PFSK-1 (cell line): Measurements from ENCODE around the gene FAM20C.

Experiments used
- FOXP2 ChIP-seq: optimal IDR thresholded peaks from 2 replicates; pipeline ENCODE3; 2011; ENCODE audit warnings: borderline replicate concordance, control low read depth, inconsistent platforms; ENCODE audit not compliant: insufficient read depth; ENCODE audit errors: extremely low read length, extremely low read depth
- POLR2AphosphoS5 ChIP-seq: IDR thresholded peaks from 2 replicates; pipeline ENCODE4 v1.6.1; 2012; ENCODE audit warnings: low read depth, mild to moderate bottlenecking, control low read depth, low read length, moderate library complexity
- REST ChIP-seq, 2 experiments: IDR thresholded peaks; 2 replicates each; pipeline versions ENCODE4 v1.6.1 to v1.8.0; 2011 to 2012; ENCODE audit warnings: low read depth in 2 of 2, low read length in 2 of 2, control low read depth in 1 of 2, inconsistent platforms in 1 of 2, mild to moderate bottlenecking in 1 of 2, moderate library complexity in 1 of 2; ENCODE audit not compliant: insufficient read depth in 1 of 2
- SIN3A ChIP-seq: IDR thresholded peaks from 2 replicates; pipeline ENCODE4 v1.6.1; 2012; ENCODE audit warnings: mild to moderate bottlenecking, low read length, moderate library complexity, borderline replicate concordance; ENCODE audit not compliant: insufficient read depth
- TAF1 ChIP-seq: IDR thresholded peaks from 2 replicates; pipeline ENCODE4 v1.6.1; 2012; ENCODE audit warnings: low read length, control low read depth, borderline replicate concordance; ENCODE audit not compliant: insufficient read depth

Gene FAM20C

GRCh38 chr7:214410-215212 lies 22.2 kb downstream of the FAM20C start:
- TF ChIP-seq TAF1 (no peak), REST (IDR thresholded peaks at IDR 0.05; ENCODE audit: insufficient read depth in 1 of 2, low read depth in 2 of 2, low read length in 2 of 2) (no peak), SIN3A (no peak), POLR2AphosphoS5 (no peak), FOXP2 (no peak)

- TF ChIP-seq REST (IDR thresholded peaks at IDR 0.05; ENCODE audit: insufficient read depth in 1 of 2, low read depth in 2 of 2, low read length in 2 of 2): no peak
- TF ChIP-seq TAF1: no peak
- TF ChIP-seq SIN3A: no peak
- no peak for TF ChIP-seq POLR2AphosphoS5
- no peak for TF ChIP-seq FOXP2
Measured at GRCh38 chr7:216360-217300, 24.3 kb downstream of the FAM20C start.

- TF ChIP-seq POLR2AphosphoS5 (no peak), SIN3A (no peak), FOXP2 (no peak)
Measured at GRCh38 chr7:217781-218180, 25.4 kb downstream of the FAM20C start.

GRCh38 chr7:218316-218715 lies 25.9 kb downstream of the FAM20C start:
- TF ChIP-seq FOXP2 (no peak), REST (IDR thresholded peaks at IDR 0.05; ENCODE audit: insufficient read depth in 1 of 2, low read depth in 2 of 2, low read length in 2 of 2) (no peak), SIN3A (no peak), TAF1 (no peak), POLR2AphosphoS5 (no peak)

- TF ChIP-seq SIN3A (no peak), FOXP2 (no peak), TAF1 (no peak), REST (IDR thresholded peaks at IDR 0.05; ENCODE audit: insufficient read depth in 1 of 2, low read depth in 2 of 2, low read length in 2 of 2) (no peak), POLR2AphosphoS5 (no peak)
Measured at GRCh38 chr7:218896-219580, 26.7 kb downstream of the FAM20C start.
